Hematopoietic multipotent progenitor cell (in vitro differentiated cells): ENCODE data around the gene BOC. TPM values are rescaled to one million over a fixed set of nuclear protein-coding genes. Genes with fewer than 3 reads are reported as not detected.

Experiments used
- DNase-seq, 3 donors: peaks; one replicate each; pipeline ENCODE4 v3.0.0-alpha.2; 2011 to 2015; ENCODE audit warnings: low read depth in 2 of 3, low spot score in 2 of 3
- total RNA-seq: library from RNA; depleted of rRNA; stranded (reverse); fragments of >200 nt; gene quantifications from one replicate; pipeline ENCODE4 v1.2.3, GENCODE V29; 2012

BOC gene
- total RNA-seq, 1 donor: under 0.01 TPM

- DNase-seq: no peak
Measured at GRCh38 chr3:113279686-113280085, 68.3 kb downstream of the BOC start.

GRCh38 chr3:113283306-113283705, 71.9 kb downstream of the BOC start:
- no peak for DNase-seq

- no peak for DNase-seq
Measured at GRCh38 chr3:113284453-113285050, 73.2 kb downstream of the BOC start.

GRCh38 chr3:113285226-113285625, 73.9 kb downstream of the BOC start:
- no peak for DNase-seq

GRCh38 chr3:113285741-113286140, 74.4 kb downstream of the BOC start:
- DNase-seq: no peak

- no peak for DNase-seq
Measured at GRCh38 chr3:113286524-113286923, 75.2 kb downstream of the BOC start.

GRCh38 chr3:113287111-113287802, 75.9 kb downstream of the BOC start:
- peak in 2 of 3 donors; percentile 15 to 38 for DNase-seq

- peak; percentile 29 to 71 (median 39) for DNase-seq
Measured at GRCh38 chr3:113287803-113288648, 76.7 kb downstream of the BOC start.

- no peak for DNase-seq
Measured at GRCh38 chr3:113288881-113289280, 77.5 kb downstream of the BOC start.

- DNase-seq: no peak
Measured at GRCh38 chr3:113291572-113291971, 80.2 kb downstream of the BOC start.

- no peak for DNase-seq
Measured at GRCh38 chr3:113292933-113293332, 81.6 kb downstream of the BOC start.

GRCh38 chr3:113293348-113293747, 82.0 kb downstream of the BOC start:
- DNase-seq: no peak

- no peak for DNase-seq
Measured at GRCh38 chr3:113295463-113295862, 84.1 kb downstream of the BOC start.

- DNase-seq: no peak
Measured at GRCh38 chr3:113297287-113297686, 85.9 kb downstream of the BOC start.

- DNase-seq: no peak
Measured at GRCh38 chr3:113297841-113298240, 86.5 kb downstream of the BOC start.

GRCh38 chr3:113300596-113300995, 89.2 kb downstream of the BOC start:
- no peak for DNase-seq

GRCh38 chr3:113304102-113304501, 92.7 kb downstream of the BOC start:
- DNase-seq: no peak

- no peak for DNase-seq
Measured at GRCh38 chr3:113304856-113305540, 93.6 kb downstream of the BOC start.

GRCh38 chr3:113310960-113311359, 99.6 kb downstream of the BOC start:
- no peak for DNase-seq

- DNase-seq: no peak
Measured at GRCh38 chr3:113312416-113312815, 101.1 kb downstream of the BOC start.

- DNase-seq: no peak
Measured at GRCh38 chr3:113314923-113315322, 103.6 kb downstream of the BOC start.
